Vagina (tissue), 2 donors: ENCODE results near the gene UNC13B. TPM values are rescaled to one million over a fixed set of nuclear protein-coding genes. Genes with fewer than 3 reads are reported as not detected.
"Not testable (repeated sequence)": the region's sequence is repeated elsewhere in the genome, so short reads cannot be mapped to it uniquely, and the experiment has no call there.

Source experiments
- DNase-seq, 2 donors: peaks; one replicate each; pipeline ENCODE4 v3.0.0-alpha.2; 2017; ENCODE audit errors: extremely low spot score in 2 of 2
- H3K27ac ChIP-seq: fragments of 200-600 bp; sonication (generic); one replicate; pipeline ENCODE4 v1.5.1; 2019
- H3K27me3 ChIP-seq: fragments of 200-600 bp; sonication (generic); one replicate; pipeline ENCODE4 v1.5.1; 2019
- H3K36me3 ChIP-seq, 2 donors: fragments of 200-600 bp; sonication (generic); one replicate each; pipeline ENCODE4 v1.5.1; 2017 to 2019
- H3K4me1 ChIP-seq: fragments of 200-600 bp; sonication (generic); one replicate; pipeline ENCODE4 v1.5.1; 2019
- H3K4me3 ChIP-seq, 2 donors: fragments of 200-600 bp; sonication (generic); 1 replicate in 1 of 2; 2 replicates in 1 of 2; pipeline ENCODE4 v1.5.1; 2016 to 2019
- H3K9me3 ChIP-seq: fragments of 200-600 bp; sonication (generic); one replicate; pipeline ENCODE4 v1.5.1; 2019
- CTCF ChIP-seq, 3 experiments: fragments of 450-650 bp in 2 of 3; fragments of 200-600 bp in 1 of 3; sonication (generic) in 1 of 3; IDR thresholded peaks; one replicate each; pipeline ENCODE4 v1.5.1; 2017 to 2019; ENCODE audit warnings: antibody characterized with exemption in 3 of 3, mild to moderate bottlenecking in 2 of 3, moderate library complexity in 2 of 3
- POLR2A ChIP-seq, 2 donors: fragments of 450-650 bp; IDR thresholded peaks; one replicate each; pipeline ENCODE4 v1.6.1; 2017; ENCODE audit warnings: antibody characterized with exemption in 2 of 2, mild to moderate bottlenecking in 2 of 2, moderate library complexity in 2 of 2
- POLR2AphosphoS5 ChIP-seq, 2 donors: sonication (generic); formaldehyde crosslinking; IDR thresholded peaks; one replicate each; pipeline ENCODE4 v1.9.0; 2017; ENCODE audit warnings: antibody characterized with exemption in 2 of 2, mild to moderate bottlenecking in 2 of 2, low read depth in 1 of 2; ENCODE audit not compliant: insufficient read depth in 1 of 2
- intact Hi-C: fragments of 100-400 bp; cut with DNase I; formaldehyde crosslinking; loops from one replicate; pipeline ENCODE4 v1.15.1; 2023
- total RNA-seq: library from RNA; depleted of rRNA; stranded (reverse); fragments of >200 nt; gene quantifications from one replicate; pipeline ENCODE4 v1.2.3, GENCODE V29; 2016

Gene UNC13B
- total RNA-seq, 1 donor from 2014 or later = 20.4 TPM

DNA sequence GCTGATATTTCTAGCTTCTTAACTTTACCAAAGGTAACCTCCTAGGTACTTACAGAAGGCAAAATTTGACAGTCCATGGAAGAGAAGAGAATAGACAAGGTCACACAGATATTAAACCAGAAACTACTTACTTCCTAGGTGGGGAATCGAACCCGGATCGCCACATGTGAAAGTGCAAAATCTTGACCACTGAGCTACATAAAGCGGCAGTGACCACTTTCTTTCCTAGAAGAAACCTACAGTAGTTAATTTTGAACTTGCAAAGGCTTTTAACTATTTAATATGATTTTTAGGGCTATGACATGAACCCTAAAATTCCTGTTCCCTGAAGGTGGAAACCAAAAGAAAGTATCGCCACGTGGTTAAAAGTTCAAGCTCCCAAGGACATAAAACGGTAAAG, 25.8 kb upstream of the UNC13B start:
- H3K27me3 ChIP-seq = no peaks in the 10 kb centered on the region
- TF ChIP-seq POLR2AphosphoS5 (IDR thresholded peaks at IDR 0.05; ENCODE audit: insufficient read depth in 1 of 2, low read depth in 1 of 2) (no peak), CTCF (IDR thresholded peaks at IDR 0.05) (no peak), POLR2A (IDR thresholded peaks at IDR 0.05) (no peak)
- no peak overlapping the region for H3K27ac ChIP-seq
- H3K9me3 ChIP-seq = no peaks in the 10 kb centered on the region
- H3K4me3 ChIP-seq = no peak overlapping the region
- no peaks in the 10 kb centered on the region for H3K36me3 ChIP-seq
- DNase-seq = no peak
- intact Hi-C loops = no loop called here
- no peaks in the 10 kb centered on the region for H3K4me1 ChIP-seq

DNA sequence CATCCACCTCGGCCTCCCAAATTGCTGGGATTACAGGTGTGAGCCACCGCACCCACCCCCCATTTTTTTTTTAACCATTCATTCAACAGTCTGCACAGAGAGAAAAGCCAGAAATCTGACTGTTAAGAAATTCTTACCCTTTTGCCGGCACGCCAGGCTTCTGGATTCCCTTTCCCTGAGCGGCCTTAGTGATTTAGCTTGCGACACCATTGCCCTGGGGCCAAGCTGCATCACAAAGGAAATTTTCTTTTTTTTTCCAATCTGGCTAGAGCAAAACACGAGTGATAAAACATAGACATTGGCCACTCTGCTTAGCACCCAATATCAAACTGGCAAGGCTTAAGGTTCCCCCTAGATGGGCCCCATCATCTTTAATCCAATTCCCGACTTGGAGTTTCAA, 24.9 kb upstream of the UNC13B start:
- intact Hi-C loops = no loop called here
- no peak for DNase-seq

DNA sequence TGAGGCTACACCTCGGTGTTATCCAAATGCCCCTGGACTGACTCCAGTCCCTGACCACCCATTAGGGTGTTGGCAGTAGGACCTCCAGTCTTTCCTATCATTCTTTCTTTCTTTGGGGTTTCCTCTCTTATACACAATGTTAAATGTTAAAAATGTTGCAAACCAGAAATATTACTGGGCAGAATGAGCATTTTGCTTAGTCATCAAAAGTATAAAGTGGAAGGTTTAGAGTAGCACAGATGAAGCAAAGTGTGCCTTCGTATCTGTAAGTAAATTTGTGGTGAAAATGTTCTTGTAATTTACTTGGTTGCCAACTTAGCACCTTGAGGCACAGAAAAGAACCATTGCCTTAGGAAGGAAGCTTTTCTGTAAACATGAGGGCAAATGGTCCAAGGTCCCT, 21.7 kb upstream of the UNC13B start:
- Histone ChIP-seq H3K9me3 (peaks cover 14% of the 10 kb centered on the region), H3K27ac (no peak overlapping the region), H3K27me3 (no peaks in the 10 kb centered on the region), H3K4me3 (no peak overlapping the region), H3K36me3 (no peaks in the 10 kb centered on the region), H3K4me1 (no peaks in the 10 kb centered on the region)
- TF ChIP-seq POLR2AphosphoS5 (IDR thresholded peaks at IDR 0.05; ENCODE audit: insufficient read depth in 1 of 2, low read depth in 1 of 2) = no peak
- TF ChIP-seq CTCF (IDR thresholded peaks at IDR 0.05) = no peak
- TF ChIP-seq POLR2A (IDR thresholded peaks at IDR 0.05) = no peak
- intact Hi-C loops = no loop called here
- DNase-seq = no peak

More for the DNA sequence above, 24.9 kb upstream of the UNC13B start:
- no peak overlapping the region for H3K4me3 ChIP-seq
- TF ChIP-seq POLR2AphosphoS5 (IDR thresholded peaks at IDR 0.05; ENCODE audit: insufficient read depth in 1 of 2, low read depth in 1 of 2) = no peak
- no peak for TF ChIP-seq CTCF (IDR thresholded peaks at IDR 0.05)
- TF ChIP-seq POLR2A (IDR thresholded peaks at IDR 0.05) = no peak
- H3K9me3 ChIP-seq = peaks cover 2% of the 10 kb centered on the region
- H3K4me1 ChIP-seq = no peaks in the 10 kb centered on the region
- no peaks in the 10 kb centered on the region for H3K36me3 ChIP-seq
- H3K27ac ChIP-seq = no peak overlapping the region
- H3K27me3 ChIP-seq = no peaks in the 10 kb centered on the region

DNA sequence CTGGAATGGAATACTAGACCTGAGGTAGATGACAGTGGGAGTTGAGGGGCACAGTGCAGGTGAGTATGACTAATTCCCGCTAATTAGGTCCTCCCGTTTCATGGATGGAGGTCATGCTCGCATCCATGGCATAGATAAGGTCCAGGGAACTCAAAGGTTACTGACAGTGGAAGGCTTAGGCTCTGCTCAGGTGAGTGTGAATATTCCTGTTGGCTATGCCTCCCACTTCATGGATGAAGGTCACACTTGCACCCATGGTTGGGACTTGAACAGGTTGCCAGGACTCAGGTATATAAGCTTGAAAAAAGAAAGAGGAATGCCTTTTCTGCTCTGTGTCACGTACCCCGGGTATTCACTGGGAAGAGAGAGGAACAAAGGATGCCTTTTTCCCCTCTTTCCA, 19.8 kb upstream of the UNC13B start:
- intact Hi-C loops = no loop called here
- Histone ChIP-seq H3K4me1 (no peaks in the 10 kb centered on the region), H3K27me3 (no peaks in the 10 kb centered on the region), H3K36me3 (no peaks in the 10 kb centered on the region), H3K27ac (no peak overlapping the region), H3K9me3 (peaks cover 14% of the 10 kb centered on the region), H3K4me3 (no peak overlapping the region)
- DNase-seq = no peak
- TF ChIP-seq CTCF (IDR thresholded peaks at IDR 0.05) (no peak), POLR2A (IDR thresholded peaks at IDR 0.05) (no peak), POLR2AphosphoS5 (IDR thresholded peaks at IDR 0.05; ENCODE audit: insufficient read depth in 1 of 2, low read depth in 1 of 2) (no peak)

GRCh38 chr9:35147941-35148563, 13.8 kb upstream of the UNC13B start:
- DNase-seq, H3K27me3 ChIP-seq, H3K27ac ChIP-seq, H3K36me3 ChIP-seq, H3K4me3 ChIP-seq, H3K9me3 ChIP-seq, intact Hi-C loops, H3K4me1 ChIP-seq: not testable (repeated sequence)
